Neural progenitor cell (in vitro differentiated cells): ENCODE measurements around the gene TCP11L1. TPM values are rescaled to one million over a fixed set of nuclear protein-coding genes. Genes with fewer than 3 reads are reported as not detected.

ENCODE experiments used
- DNase-seq: peaks from one replicate; pipeline ENCODE4 v3.0.0-alpha.2; 2016; ENCODE audit warnings: low spot score
- H2AFZ ChIP-seq: fragments of 200-600 bp; sonication (generic); replicated peaks from 2 replicates; pipeline ENCODE4 v1.6.1; 2016; ENCODE audit warnings: antibody characterized with exemption
- H3F3A ChIP-seq: fragments of 200-600 bp; sonication (generic); 2 replicates; pipeline ENCODE4 v1.6.1; 2016; ENCODE audit warnings: antibody characterized with exemption, low read depth
- H3K27ac ChIP-seq: fragments of 200-600 bp; sonication (generic); 2 replicates; pipeline ENCODE4 v1.5.1; 2016; ENCODE audit warnings: mild to moderate bottlenecking
- H3K27me3 ChIP-seq: fragments of 200-600 bp; sonication (generic); 2 replicates; pipeline ENCODE4 v1.6.1; 2016; ENCODE audit warnings: mild to moderate bottlenecking, moderate library complexity
- H3K36me3 ChIP-seq: fragments of 200-600 bp; sonication (generic); 2 replicates; pipeline ENCODE4 v1.5.1; 2016
- H3K4me1 ChIP-seq: fragments of 200-600 bp; sonication (generic); 2 replicates; pipeline ENCODE4 v1.6.1; 2016; ENCODE audit warnings: mixed run types
- H3K4me2 ChIP-seq: fragments of 200-600 bp; sonication (generic); 2 replicates; pipeline ENCODE4 v1.6.1; 2016
- H3K4me3 ChIP-seq: fragments of 200-600 bp; sonication (generic); 2 replicates; pipeline ENCODE4 v1.5.1; 2016
- H3K79me2 ChIP-seq: fragments of 200-600 bp; sonication (generic); 2 replicates; pipeline ENCODE4 v1.6.1; 2016; ENCODE audit warnings: low read depth
- H3K9ac ChIP-seq: fragments of 200-600 bp; sonication (generic); 2 replicates; pipeline ENCODE4 v1.6.1; 2016
- H3K9me3 ChIP-seq: fragments of 200-600 bp; sonication (generic); 2 replicates; pipeline ENCODE4 v1.5.1; 2016; ENCODE audit warnings: low read depth
- H4K20me1 ChIP-seq: fragments of 200-600 bp; sonication (generic); 2 replicates; pipeline ENCODE4 v1.6.1; 2016; ENCODE audit warnings: low read depth
- H3K27ac Mint-ChIP-seq: 3 replicates; pipeline ENCODE4 v1.8.0; 2021; ENCODE audit warnings: mixed read lengths
- H3K27me3 Mint-ChIP-seq: 2 replicates; pipeline ENCODE4 v1.8.0; 2022; ENCODE audit warnings: low read depth, mild to moderate bottlenecking, inconsistent platforms, moderate library complexity, mixed read lengths; ENCODE audit not compliant: insufficient read depth
- H3K36me3 Mint-ChIP-seq: 3 replicates; pipeline ENCODE4 v1.8.0; 2021; ENCODE audit warnings: mixed read lengths
- H3K4me1 Mint-ChIP-seq: 3 replicates; pipeline ENCODE4 v1.8.0; 2021; ENCODE audit warnings: mixed read lengths
- H3K4me3 Mint-ChIP-seq: 3 replicates; pipeline ENCODE4 v1.8.0; 2021; ENCODE audit warnings: mild to moderate bottlenecking, moderate library complexity, mixed read lengths
- H3K9me3 Mint-ChIP-seq: 3 replicates; pipeline ENCODE4 v1.8.0; 2020; ENCODE audit warnings: mixed read lengths
- CTCF ChIP-seq: fragments of 200-600 bp; sonication (generic); IDR thresholded peaks from 2 replicates; pipeline ENCODE4 v1.5.1; 2017; ENCODE audit warnings: antibody characterized with exemption, mild to moderate bottlenecking
- EZH2 ChIP-seq: fragments of 200-600 bp; sonication (generic); IDR thresholded peaks from 2 replicates; pipeline ENCODE4 v1.6.1; 2017; ENCODE audit warnings: antibody characterized with exemption, mild to moderate bottlenecking, moderate library complexity
- EZH2phosphoT487 ChIP-seq: fragments of 200-600 bp; sonication (generic); IDR thresholded peaks from 2 replicates; pipeline ENCODE4 v1.6.1; 2017; ENCODE audit warnings: antibody characterized with exemption
- total RNA-seq: library from RNA; depleted of rRNA; stranded (reverse); fragments of >200 nt; gene quantifications from 2 replicates; pipeline ENCODE4 v1.2.3, GENCODE V29; 2015; ENCODE audit warnings: low replicate concordance

Gene TCP11L1
- total RNA-seq, 1 donor from 2014 or later, result 20.0 TPM

- no peak within 1 kb of the TSS for H3K9ac ChIP-seq
- H3K27ac ChIP-seq, result no peak within 1 kb of the TSS
- peak within 1 kb of the TSS; percentile 87 for H2AFZ ChIP-seq
- peak within 1 kb of the TSS; percentile 61 for H3K27ac Mint-ChIP-seq
- H3F3A ChIP-seq, result peaks cover 15% of the 10 kb centered on the region
- peaks cover 6% of the 10 kb centered on the region for H3K4me1 ChIP-seq
- no peaks in the 10 kb centered on the region for H3K79me2 ChIP-seq
- no peaks in the 10 kb centered on the region for H3K36me3 Mint-ChIP-seq
- TF ChIP-seq EZH2phosphoT487, result no peak
- no peak for TF ChIP-seq CTCF
- TF ChIP-seq EZH2, result no peak
- peak; percentile 92 for DNase-seq
- H3K27me3 Mint-ChIP-seq, result peaks cover 6% of the 10 kb centered on the region
- peaks cover 49% of the 10 kb centered on the region for H3K27me3 ChIP-seq
- no peaks in the 10 kb centered on the region for H4K20me1 ChIP-seq
- no peaks in the 10 kb centered on the region for H3K9me3 Mint-ChIP-seq
- H3K9me3 ChIP-seq, result no peaks in the 10 kb centered on the region
- H3K4me1 Mint-ChIP-seq, result peaks cover 15% of the 10 kb centered on the region
- peak within 1 kb of the TSS; percentile 50 for H3K4me3 ChIP-seq
- H3K4me3 Mint-ChIP-seq, result peak within 1 kb of the TSS; percentile 88
- H3K36me3 ChIP-seq, result no peaks in the 10 kb centered on the region
- peak within 1 kb of the TSS; percentile 82 for H3K4me2 ChIP-seq
Observed at GRCh38 chr11:33015621-33016551, 23.5 kb upstream of the TCP11L1 start, which contains the start of gene DEPDC7. DEPDC7 (plus strand) TSS chr11:33015878; CDS start chr11:33015956, 78 bp downstream.

- no peaks in the 10 kb centered on the region for H3K9me3 ChIP-seq
- no peaks in the 10 kb centered on the region for H3K79me2 ChIP-seq
- no peak overlapping the region for H2AFZ ChIP-seq
- no peaks in the 10 kb centered on the region for H3K36me3 Mint-ChIP-seq
- H3K27me3 ChIP-seq, result peaks cover 49% of the 10 kb centered on the region
- H3K4me2 ChIP-seq, result peak overlapping the region; percentile 82
- H3K4me1 ChIP-seq, result peaks cover 6% of the 10 kb centered on the region
- no peak overlapping the region for H3K9ac ChIP-seq
- H3K36me3 ChIP-seq, result no peaks in the 10 kb centered on the region
- peak overlapping the region; percentile 50 for H3K4me3 ChIP-seq
- no peaks in the 10 kb centered on the region for H4K20me1 ChIP-seq
- peak overlapping the region; percentile 88 for H3K4me3 Mint-ChIP-seq
- DNase-seq, result no peak
- H3K9me3 Mint-ChIP-seq, result no peaks in the 10 kb centered on the region
- H3K27ac ChIP-seq, result no peak overlapping the region
- TF ChIP-seq CTCF (no peak), EZH2phosphoT487 (no peak), EZH2 (no peak)
- no peak overlapping the region for H3K27ac Mint-ChIP-seq
- peaks cover 6% of the 10 kb centered on the region for H3K27me3 Mint-ChIP-seq
- peaks cover 15% of the 10 kb centered on the region for H3F3A ChIP-seq
- peaks cover 15% of the 10 kb centered on the region for H3K4me1 Mint-ChIP-seq
Observed at GRCh38 chr11:33016654-33017053, 22.7 kb upstream of the TCP11L1 start.

- Mint-ChIP-seq H3K4me3 (peak overlapping the region; percentile 49), H3K27ac (no peak overlapping the region), H3K9me3 (no peaks in the 10 kb centered on the region), H3K36me3 (no peaks in the 10 kb centered on the region), H3K4me1 (peaks cover 15% of the 10 kb centered on the region), H3K27me3 (peaks cover 6% of the 10 kb centered on the region)
- DNase-seq, result no peak
- H4K20me1 ChIP-seq, result no peaks in the 10 kb centered on the region
- no peaks in the 10 kb centered on the region for H3K79me2 ChIP-seq
- H3K27ac ChIP-seq, result no peak overlapping the region
- H3K4me2 ChIP-seq, result no peak overlapping the region
- peaks cover 49% of the 10 kb centered on the region for H3K27me3 ChIP-seq
- H3F3A ChIP-seq, result peaks cover 15% of the 10 kb centered on the region
- H3K9ac ChIP-seq, result no peak overlapping the region
- no peaks in the 10 kb centered on the region for H3K9me3 ChIP-seq
- H2AFZ ChIP-seq, result no peak overlapping the region
- TF ChIP-seq EZH2phosphoT487 (no peak), EZH2 (no peak), CTCF (no peak)
- no peak overlapping the region for H3K4me3 ChIP-seq
- H3K4me1 ChIP-seq, result peaks cover 6% of the 10 kb centered on the region
- no peaks in the 10 kb centered on the region for H3K36me3 ChIP-seq
Observed at GRCh38 chr11:33017478-33017877, 21.9 kb upstream of the TCP11L1 start.
